GM12891 (cell line): ENCODE data around the gene MORC1.
A peak's percentile ranks its signal among the peaks of the same experiment; 100 is the strongest.

ENCODE experiments used
- DNase-seq: peaks from one replicate; pipeline ENCODE4 v3.0.0; 2011; ENCODE audit warnings: low spot score; ENCODE audit not compliant: insufficient read length
- FAIRE-seq: peaks from 2 replicates; lab custom pipeline; 2011; peaks lifted over from hg19 to GRCh38; lab: Jason Lieb, UNC
- PAX5 ChIP-seq: IDR thresholded peaks from 2 replicates; pipeline ENCODE4 v1.6.1; 2011; ENCODE audit warnings: low read length, moderate library complexity, mild to moderate bottlenecking; ENCODE audit not compliant: insufficient read depth, severe bottlenecking
- POLR2A ChIP-seq: IDR thresholded peaks from 2 replicates; pipeline ENCODE4 v1.6.1; 2011; ENCODE audit warnings: low read depth, low read length, control low read depth
- POLR2AphosphoS5 ChIP-seq: IDR thresholded peaks from 2 replicates; pipeline ENCODE4 v1.6.1; 2011; ENCODE audit warnings: low read depth, low read length, control low read depth
- POU2F2 ChIP-seq: IDR thresholded peaks from 2 replicates; pipeline ENCODE4 v1.6.1; 2011; ENCODE audit warnings: low read depth, mild to moderate bottlenecking, control low read depth, low read length, moderate library complexity
- SPI1 ChIP-seq: IDR thresholded peaks from 2 replicates; pipeline ENCODE4 v1.6.1; 2011; ENCODE audit warnings: low read depth, low read length, control low read depth
- TAF1 ChIP-seq: IDR thresholded peaks from 2 replicates; pipeline ENCODE4 v1.6.1; 2011; ENCODE audit warnings: low read depth, low read length, control low read depth

Gene MORC1

GRCh38 chr3:109045271-109046040 is 72.5 kb downstream of the MORC1 start:
- DNase-seq (no peak), FAIRE-seq (peak; percentile 23)
- TF ChIP-seq SPI1, result 0 out of 2 replicates have a peak, but pooled peaks have one; percentile 15
- no peak for TF ChIP-seq POLR2A

DNA sequence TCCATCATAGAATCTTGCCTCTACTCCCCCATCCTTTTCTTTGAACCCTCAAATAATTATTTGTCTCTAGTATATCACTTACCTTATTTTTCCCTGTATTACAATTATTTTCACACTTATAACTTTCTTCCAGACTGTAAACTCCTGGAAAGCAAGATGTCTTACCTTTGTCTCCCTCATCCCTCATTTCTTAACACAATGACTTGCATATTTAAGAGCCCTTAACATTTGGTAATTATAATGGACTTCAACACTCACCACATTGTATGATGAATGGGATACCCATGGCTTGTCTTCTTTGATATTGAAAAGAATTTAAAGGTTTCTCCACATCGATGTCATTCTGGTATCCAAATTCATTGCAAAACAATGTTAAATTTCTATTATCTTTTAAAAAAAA is 82.9 kb downstream of the MORC1 start:
- no peak for TF ChIP-seq POLR2A
- no peak for TF ChIP-seq SPI1
- no peak for TF ChIP-seq PAX5
- TF ChIP-seq POLR2AphosphoS5, result no peak
- TF ChIP-seq TAF1, result no peak
- TF ChIP-seq POU2F2, result no peak
- DNase-seq, result no peak
- no peak for FAIRE-seq

- TF ChIP-seq POU2F2 (no peak), POLR2A (no peak), POLR2AphosphoS5 (no peak), TAF1 (no peak), PAX5 (no peak), SPI1 (no peak)
- FAIRE-seq, result no peak
- DNase-seq, result no peak
Measured at GRCh38 chr3:109033000-109033660, 84.8 kb downstream of the MORC1 start.

DNA sequence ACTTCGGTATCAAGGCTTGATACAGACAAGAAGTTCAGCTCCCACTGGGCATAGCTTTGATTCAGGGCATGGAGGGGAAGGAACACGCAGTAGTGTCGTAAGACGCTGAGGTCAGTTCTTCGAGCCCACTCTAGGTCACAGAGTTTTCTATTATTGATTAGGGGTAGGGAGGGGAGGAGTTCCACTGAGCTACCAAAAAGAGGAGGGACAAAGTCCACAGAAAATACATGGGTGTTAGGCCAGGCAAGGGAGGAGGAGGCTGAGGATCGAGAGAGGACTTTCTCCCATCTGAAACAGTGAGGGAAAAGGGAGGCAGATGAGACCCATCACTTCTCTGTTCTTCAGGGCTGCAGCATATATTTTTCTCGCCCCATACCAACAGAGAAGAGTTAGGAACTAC is 89.2 kb downstream of the MORC1 start:
- DNase-seq (no peak), FAIRE-seq (no peak)
- TF ChIP-seq SPI1 (no peak), POLR2A (no peak), TAF1 (no peak), PAX5 (no peak), POLR2AphosphoS5 (no peak), POU2F2 (no peak)

- TF ChIP-seq POLR2A (no peak), PAX5 (no peak), SPI1 (no peak), POU2F2 (no peak), POLR2AphosphoS5 (no peak), TAF1 (no peak)
- no peak for FAIRE-seq
- DNase-seq, result no peak
Measured at GRCh38 chr3:109026821-109027220, 91.1 kb downstream of the MORC1 start.

GRCh38 chr3:109025896-109026295 is 92.0 kb downstream of the MORC1 start:
- FAIRE-seq (no peak), DNase-seq (no peak)
- TF ChIP-seq POLR2A, result no peak
- TF ChIP-seq TAF1, result no peak
- TF ChIP-seq POU2F2, result no peak
- TF ChIP-seq SPI1, result no peak
- no peak for TF ChIP-seq PAX5
- no peak for TF ChIP-seq POLR2AphosphoS5

DNA sequence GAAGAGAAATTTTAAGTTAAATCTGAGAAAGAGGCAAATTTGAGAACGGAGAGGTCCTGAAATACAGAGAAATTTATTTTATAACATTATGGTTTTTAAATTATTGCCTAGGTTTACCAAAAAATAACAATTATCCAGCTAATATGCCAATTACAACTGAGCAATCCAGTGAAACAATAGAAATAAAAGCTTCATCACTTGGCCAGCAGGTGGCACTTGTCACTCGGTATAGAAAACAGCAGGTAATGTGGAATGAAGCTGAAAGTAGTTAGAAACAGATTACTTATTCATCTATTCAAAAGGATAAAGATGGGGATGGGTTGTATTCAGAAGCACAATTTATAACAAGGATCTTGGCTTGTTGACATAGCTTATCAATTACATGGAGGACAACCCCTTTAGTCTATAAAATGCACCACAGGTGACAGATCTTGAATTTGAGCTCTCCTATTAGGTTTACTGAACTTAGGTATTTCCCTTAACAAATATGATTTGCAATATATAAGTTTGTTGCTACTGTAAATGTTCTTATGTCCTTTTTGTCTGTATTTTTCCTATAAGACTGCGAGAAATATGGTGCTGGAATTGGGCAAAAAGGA is 94.2 kb downstream of the MORC1 start:
- DNase-seq, result peak; percentile 2
- no peak for TF ChIP-seq POLR2A
- TF ChIP-seq SPI1, result no peak
- TF ChIP-seq POLR2AphosphoS5, result no peak
- TF ChIP-seq PAX5, result no peak
- TF ChIP-seq POU2F2, result no peak
- TF ChIP-seq TAF1, result no peak
- FAIRE-seq, result peak; percentile 74

- TF ChIP-seq SPI1 (no peak), POU2F2 (no peak), PAX5 (no peak), POLR2AphosphoS5 (no peak), TAF1 (no peak), POLR2A (no peak)
- FAIRE-seq (no peak), DNase-seq (no peak)
Measured at GRCh38 chr3:109023167-109023566, 94.8 kb downstream of the MORC1 start.

GRCh38 chr3:109021556-109021955 is 96.4 kb downstream of the MORC1 start:
- no peak for DNase-seq
- no peak for FAIRE-seq
- no peak for TF ChIP-seq POLR2A
- TF ChIP-seq SPI1, result no peak
- no peak for TF ChIP-seq POU2F2
- TF ChIP-seq TAF1, result no peak
- no peak for TF ChIP-seq PAX5
- TF ChIP-seq POLR2AphosphoS5, result no peak

- FAIRE-seq, result no peak
- no peak for TF ChIP-seq TAF1
- no peak for TF ChIP-seq POLR2AphosphoS5
- TF ChIP-seq PAX5, result no peak
- TF ChIP-seq POLR2A, result no peak
- no peak for TF ChIP-seq SPI1
- no peak for TF ChIP-seq POU2F2
- no peak for DNase-seq
Measured at GRCh38 chr3:109018828-109019227, 99.1 kb downstream of the MORC1 start.
